ENCODE measurements around the gene CCDC201.
"Not testable (repeated sequence)": the region's sequence is repeated elsewhere in the genome, so short reads cannot be mapped to it uniquely, and the experiment has no call there.

GRCh38 chr7:45853491-45853890 is 19.4 kb downstream of the CCDC201 start:
- TF ChIP-seq CTCF (IDR thresholded peaks at IDR 0.05; ENCODE audit: insufficient read depth, low read depth, low read length); EZH2 (IDR thresholded peaks at IDR 0.05; ENCODE audit: insufficient read depth, low read length): not testable (repeated sequence)

Measured in astrocyte (in vitro differentiated cells and primary cell).